SK-N-SH (cell line): Measurements from ENCODE around the gene HECW1. TPM values are rescaled to one million over a fixed set of nuclear protein-coding genes. Genes with fewer than 3 reads are reported as not detected.

Experiments used
- CTCF ChIA-PET: fragments of 300-600, 350-600 bp; formaldehyde crosslinking; extraction: SDS; loops from one replicate; lab custom pipeline; 2021; lab: Yijun Ruan, JAX
- POLR2A ChIA-PET: fragments of 350-600 bp; sonication (Branson Sonifier 250); formaldehyde crosslinking; extraction: SDS; loops from one replicate; lab custom pipeline; 2020; ENCODE audit warnings: antibody characterized with exemption, inconsistent platforms; lab: Yijun Ruan, JAX
- DNase-seq: peaks from one replicate; pipeline ENCODE4 v3.0.0; 2012
- H2AFZ ChIP-seq: fragments of 200-600 bp; sonication (generic); 2 replicates; pipeline ENCODE4 v1.8.1; 2016; ENCODE audit warnings: antibody characterized with exemption, mild to moderate bottlenecking, low read depth
- H3F3A ChIP-seq: fragments of 200-600 bp; sonication (generic); replicated peaks from 2 replicates; pipeline ENCODE3; 2016; ENCODE audit warnings: antibody characterized with exemption, mild to moderate bottlenecking; ENCODE audit not compliant: insufficient read depth
- H3K27ac ChIP-seq, 2 experiments: fragments of 200-500 bp in 1 of 2; fragments of 200-600 bp in 1 of 2; sonication (Bioruptor generic) in 1 of 2; sonication (generic), shearing (Covaris generic) in 1 of 2; 2 replicates each; pipeline versions ENCODE4 v1.5.1 to v1.6.1; 2014 to 2016; ENCODE audit warnings: low read depth in 2 of 2, inconsistent platforms in 1 of 2, low read length in 1 of 2, mild to moderate bottlenecking in 1 of 2, mixed read lengths in 1 of 2
- H3K27me3 ChIP-seq: fragments of 200-600 bp; sonication (generic), shearing (Covaris generic); 2 replicates; pipeline ENCODE4 v1.6.1; 2016; ENCODE audit warnings: mixed run types; ENCODE audit not compliant: insufficient read depth
- H3K36me3 ChIP-seq, 2 experiments: fragments of 200-500 bp in 1 of 2; fragments of 200-600 bp in 1 of 2; sonication (Bioruptor generic) in 1 of 2; sonication (generic) in 1 of 2; replicated peaks in 1 of 2; 2 replicates each; pipeline versions ENCODE3 to v1.5.1; 2014 to 2016; ENCODE audit warnings: low read length in 1 of 2, mild to moderate bottlenecking in 1 of 2; ENCODE audit not compliant: insufficient read depth in 2 of 2, control insufficient read depth in 1 of 2
- H3K4me1 ChIP-seq, 2 experiments: fragments of 200-500 bp in 1 of 2; fragments of 200-600 bp in 1 of 2; sonication (Bioruptor generic) in 1 of 2; sonication (generic), shearing (Covaris generic) in 1 of 2; 2 replicates each; pipeline versions ENCODE4 v1.5.1 to v1.6.1; 2014 to 2016; ENCODE audit warnings: low read depth in 1 of 2, low read length in 1 of 2, mixed run types in 1 of 2; ENCODE audit not compliant: insufficient read depth in 2 of 2, control insufficient read depth in 1 of 2
- H3K4me2 ChIP-seq: fragments of 200-600 bp; sonication (generic), shearing (Covaris generic); 2 replicates; pipeline ENCODE4 v1.6.1; 2017; ENCODE audit warnings: mixed run types
- H3K4me3 ChIP-seq, 2 experiments: fragments of 200-500 bp in 1 of 2; fragments of 200-600 bp in 1 of 2; sonication (Bioruptor generic) in 1 of 2; sonication (generic), shearing (Covaris generic) in 1 of 2; 2 replicates each; pipeline versions ENCODE4 v1.5.1 to v1.8.1; 2014 to 2016; ENCODE audit warnings: low read depth in 2 of 2, inconsistent platforms in 1 of 2, low read length in 1 of 2, mild to moderate bottlenecking in 1 of 2, mixed read lengths in 1 of 2, moderate library complexity in 1 of 2
- H3K79me2 ChIP-seq: fragments of 200-600 bp; sonication (generic); 2 replicates; pipeline ENCODE4 v1.8.1; 2017; ENCODE audit warnings: mild to moderate bottlenecking; ENCODE audit not compliant: insufficient read depth
- H3K9ac ChIP-seq: fragments of 200-600 bp; sonication (generic); 2 replicates; pipeline ENCODE4 v1.6.1; 2017; ENCODE audit warnings: mixed run types
- H3K9me2 ChIP-seq: fragments of 200-600 bp; sonication (generic); 2 replicates; pipeline ENCODE4 v1.6.1; 2017; ENCODE audit warnings: mixed run types
- H3K9me3 ChIP-seq: fragments of 200-600 bp; sonication (generic); 2 replicates; pipeline ENCODE4 v1.6.1; 2017; ENCODE audit warnings: mixed run types, mild to moderate bottlenecking, moderate library complexity
- H4K20me1 ChIP-seq: fragments of 200-600 bp; sonication (generic); 2 replicates; pipeline ENCODE4 v1.6.1; 2017; ENCODE audit warnings: mild to moderate bottlenecking, mixed run types; ENCODE audit not compliant: insufficient read depth
- CHD2 ChIP-seq: fragments of 150-350 bp; IDR thresholded peaks from 2 replicates; pipeline ENCODE4 v1.6.1; 2018; ENCODE audit warnings: low read length; ENCODE audit not compliant: partially characterized antibody
- CTCF ChIP-seq: fragments of 200-600 bp; sonication (generic); IDR thresholded peaks from 2 replicates; pipeline ENCODE4 v1.6.1; 2017; ENCODE audit warnings: antibody characterized with exemption, mild to moderate bottlenecking, moderate library complexity
- EP300 ChIP-seq, 2 experiments: IDR thresholded peaks; 2 replicates each; pipeline versions ENCODE4 v1.4.0 to v1.6.1; 2012; ENCODE audit warnings: borderline replicate concordance in 1 of 2, low read depth in 1 of 2, low read length in 1 of 2
- GABPA ChIP-seq: IDR thresholded peaks from 2 replicates; pipeline ENCODE4 v1.4.0; 2012; ENCODE audit warnings: low read depth, mild to moderate bottlenecking
- GATA2 ChIP-seq: sonication (generic); formaldehyde crosslinking; IDR thresholded peaks from 2 replicates; pipeline ENCODE4 v1.5.0; 2020; ENCODE audit warnings: mild to moderate bottlenecking, missing genetic modification reagents
- MAX ChIP-seq: IDR thresholded peaks from 2 replicates; pipeline ENCODE4 v1.4.0; 2012; ENCODE audit warnings: low read depth
- NRF1 ChIP-seq: IDR thresholded peaks from 2 replicates; pipeline ENCODE4 v1.6.1; 2012; ENCODE audit warnings: low read depth, mild to moderate bottlenecking, low read length
- POLR2AphosphoS5 ChIP-seq: IDR thresholded peaks from 2 replicates; pipeline ENCODE4 v1.6.1; 2012; ENCODE audit warnings: low read depth, low read length
- RFX5 ChIP-seq: IDR thresholded peaks from 2 replicates; pipeline ENCODE4 v1.6.1; 2012; ENCODE audit warnings: mild to moderate bottlenecking, improper control_type of control experiment, low read length
- RXRA ChIP-seq: IDR thresholded peaks from 2 replicates; pipeline ENCODE4 v1.4.0; 2012; ENCODE audit warnings: low read depth, mild to moderate bottlenecking, borderline replicate concordance
- SIN3A ChIP-seq: IDR thresholded peaks from 2 replicates; pipeline ENCODE4 v1.6.1; 2012; ENCODE audit warnings: low read depth, mild to moderate bottlenecking, low read length, moderate library complexity, borderline replicate concordance
- TCF12 ChIP-seq: IDR thresholded peaks from 2 replicates; pipeline ENCODE4 v1.4.0; 2012
- ZBTB33 ChIP-seq: IDR thresholded peaks from 2 replicates; pipeline ENCODE4 v1.4.0; 2012; ENCODE audit warnings: low read depth, borderline replicate concordance
- WGBS: methylation state at CpG from one replicate; pipeline ENCODE4 v1.1.6; 2017; ENCODE audit warnings: low lambda C conversion rate; 5-methylcytosine and 5-hydroxymethylcytosine counted together
- polyA plus RNA-seq, 3 experiments: library from polyadenylated mRNA; depleted of rRNA; stranded (reverse); fragments of >200 nt; gene quantifications; 2 replicates each; pipeline ENCODE4 v1.2.3, GENCODE V29; 2012

Gene HECW1
- polyA plus RNA-seq, 1 of the 3 experiments (the other 2 are of a cell fraction) = not detected

GRCh38 chr7:43273939-43274719, 161.7 kb downstream of the HECW1 start:
- Histone ChIP-seq H2AFZ (no peak overlapping the region), H4K20me1 (no peaks in the 10 kb centered on the region), H3K79me2 (no peaks in the 10 kb centered on the region), H3K4me2 (no peak overlapping the region), H3K27ac (no peak overlapping the region), H3K9me2 (no peaks in the 10 kb centered on the region), H3K4me3 (no peak overlapping the region), H3K9me3 (peaks cover 6% of the 10 kb centered on the region; the same call in 1 of the 2 replicates), H3K36me3 (no peaks in the 10 kb centered on the region), H3K4me1 (peaks cover 0 to 11% of the 10 kb centered on the region in 2 experiments; a peak in 1 of 4 replicates), H3K27me3 (peaks cover 6% of the 10 kb centered on the region; the same call in 1 of the 2 replicates), H3K9ac (no peak overlapping the region), H3F3A (no peaks in the 10 kb centered on the region)
- ChIA-PET CTCF (no interaction called here), POLR2A (no interaction called here)
- no peak for DNase-seq
- TF ChIP-seq RXRA = no peak
- no peak for TF ChIP-seq CTCF
- no peak for TF ChIP-seq NRF1
- TF ChIP-seq MAX = no peak
- no peak for TF ChIP-seq EP300 (IDR thresholded peaks at IDR 0.05; ENCODE audit: borderline replicate concordance in 1 of 2, low read depth in 1 of 2, low read length in 1 of 2)
- TF ChIP-seq GABPA = no peak
- TF ChIP-seq TCF12 = no peak
- TF ChIP-seq SIN3A = no peak
- no peak for TF ChIP-seq RFX5
- no peak for TF ChIP-seq CHD2
- no peak for TF ChIP-seq GATA2 (CRISPR knock-in tag)
- no peak for TF ChIP-seq ZBTB33
- TF ChIP-seq POLR2AphosphoS5 = no peak
- WGBS = 85% methylated on average over 36 of the region's 36 CpGs
